GM12892 (cell line): ENCODE results near the gene HP.
"Not testable (repeated sequence)": the region's sequence is repeated elsewhere in the genome, so short reads cannot be mapped to it uniquely, and the experiment has no call there.

ENCODE experiments used
- DNase-seq: peaks from one replicate; pipeline ENCODE4 v3.0.0; 2011; ENCODE audit not compliant: insufficient read length
- FAIRE-seq: peaks from 2 replicates; lab custom pipeline; 2011; peaks lifted over from hg19 to GRCh38; lab: Jason Lieb, UNC
- POLR2A ChIP-seq: IDR thresholded peaks from 2 replicates; pipeline ENCODE4 v1.6.1; 2011; ENCODE audit warnings: low read depth, low read length, control low read depth
- POLR2AphosphoS5 ChIP-seq: IDR thresholded peaks from 2 replicates; pipeline ENCODE4 v1.6.1; 2011; ENCODE audit warnings: low read depth, low read length, control low read depth
- TAF1 ChIP-seq: IDR thresholded peaks from 2 replicates; pipeline ENCODE4 v1.6.1; 2011; ENCODE audit warnings: low read depth, mild to moderate bottlenecking, control low read depth, low read length, borderline replicate concordance

The HP gene

DNA sequence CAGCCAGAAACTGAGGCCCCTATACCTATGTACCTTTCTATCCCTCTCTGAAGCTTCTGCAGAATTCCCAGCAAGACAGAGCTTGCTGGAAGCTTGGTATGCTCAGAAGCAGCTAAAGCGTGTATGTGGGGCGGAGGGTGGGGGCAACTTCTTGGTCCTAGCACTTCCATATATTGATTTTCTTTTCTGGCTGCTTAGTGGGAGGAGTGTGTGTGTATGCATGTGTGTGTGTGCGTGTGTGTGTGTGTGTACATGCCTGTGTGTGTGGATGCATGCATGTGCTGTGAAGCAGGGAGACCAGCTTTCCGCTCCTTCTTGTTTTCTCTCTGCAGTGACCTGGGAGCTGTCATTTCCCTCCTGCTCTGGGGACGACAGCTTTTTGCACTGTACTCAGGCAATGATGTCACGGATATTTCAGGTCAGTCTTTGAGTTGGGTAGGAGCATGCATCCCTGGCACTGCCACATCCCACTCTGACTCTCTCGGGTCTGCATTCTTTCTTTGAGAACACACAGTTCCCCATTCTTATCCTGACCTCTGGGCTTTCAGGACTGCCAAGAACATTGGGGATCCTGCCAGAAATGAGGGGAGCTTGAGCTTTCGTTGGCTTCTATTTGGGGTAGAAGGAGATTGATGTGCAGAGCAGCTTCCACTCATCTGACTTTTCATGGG lies 19.4 kb downstream of the HP start:
- no peak for DNase-seq
- FAIRE-seq: no peak
- TF ChIP-seq POLR2AphosphoS5 (no peak), POLR2A (no peak), TAF1 (no peak)

DNA sequence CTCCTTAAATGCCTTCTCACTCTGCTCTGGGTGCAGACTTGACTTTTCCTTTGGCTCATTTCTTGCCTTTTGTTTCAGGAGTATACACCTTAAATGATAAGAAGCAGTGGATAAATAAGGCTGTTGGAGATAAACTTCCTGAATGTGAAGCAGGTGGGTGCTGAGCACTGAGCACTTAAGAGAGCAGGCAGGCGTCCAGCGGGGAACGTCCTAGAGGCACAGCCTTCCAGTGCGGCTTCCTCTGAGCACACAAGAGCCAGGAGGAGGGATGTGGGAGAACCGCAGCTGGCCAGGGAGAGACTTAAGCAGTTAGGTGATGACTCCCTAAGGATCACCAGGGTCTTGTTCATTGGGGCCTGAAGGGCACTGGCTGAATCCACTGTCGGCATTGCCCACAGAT lies 20.8 kb downstream of the HP start:
- not testable (repeated sequence) for FAIRE-seq

DNA sequence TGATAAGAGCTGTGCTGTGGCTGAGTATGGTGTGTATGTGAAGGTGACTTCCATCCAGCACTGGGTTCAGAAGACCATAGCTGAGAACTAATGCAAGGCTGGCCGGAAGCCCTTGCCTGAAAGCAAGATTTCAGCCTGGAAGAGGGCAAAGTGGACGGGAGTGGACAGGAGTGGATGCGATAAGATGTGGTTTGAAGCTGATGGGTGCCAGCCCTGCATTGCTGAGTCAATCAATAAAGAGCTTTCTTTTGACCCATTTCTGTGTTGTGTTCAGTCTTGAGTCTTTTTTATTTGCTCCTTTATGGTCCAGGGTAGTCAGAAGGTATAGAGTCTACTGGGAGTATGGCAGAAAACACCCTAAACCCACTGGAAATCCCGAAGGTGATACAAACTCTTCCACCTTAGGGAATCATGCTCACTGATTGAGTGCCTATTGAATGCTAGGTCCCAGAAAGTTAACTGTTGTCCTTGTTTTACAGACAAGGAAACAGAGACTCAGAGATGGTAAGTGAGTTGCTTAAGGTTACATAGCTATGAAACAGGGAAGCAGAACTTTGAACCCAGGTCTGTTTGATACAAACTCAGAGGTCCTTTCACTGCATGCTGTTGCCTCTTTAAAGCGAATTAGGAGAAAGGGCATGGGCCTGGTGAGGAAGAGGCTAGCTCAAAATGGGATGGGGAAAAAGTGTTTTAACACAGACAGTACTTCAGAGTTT lies 22.8 kb downstream of the HP start:
- not testable (repeated sequence) for DNase-seq, FAIRE-seq

More for the DNA sequence above, 20.8 kb downstream of the HP start:
- DNase-seq: not testable (repeated sequence)

DNA sequence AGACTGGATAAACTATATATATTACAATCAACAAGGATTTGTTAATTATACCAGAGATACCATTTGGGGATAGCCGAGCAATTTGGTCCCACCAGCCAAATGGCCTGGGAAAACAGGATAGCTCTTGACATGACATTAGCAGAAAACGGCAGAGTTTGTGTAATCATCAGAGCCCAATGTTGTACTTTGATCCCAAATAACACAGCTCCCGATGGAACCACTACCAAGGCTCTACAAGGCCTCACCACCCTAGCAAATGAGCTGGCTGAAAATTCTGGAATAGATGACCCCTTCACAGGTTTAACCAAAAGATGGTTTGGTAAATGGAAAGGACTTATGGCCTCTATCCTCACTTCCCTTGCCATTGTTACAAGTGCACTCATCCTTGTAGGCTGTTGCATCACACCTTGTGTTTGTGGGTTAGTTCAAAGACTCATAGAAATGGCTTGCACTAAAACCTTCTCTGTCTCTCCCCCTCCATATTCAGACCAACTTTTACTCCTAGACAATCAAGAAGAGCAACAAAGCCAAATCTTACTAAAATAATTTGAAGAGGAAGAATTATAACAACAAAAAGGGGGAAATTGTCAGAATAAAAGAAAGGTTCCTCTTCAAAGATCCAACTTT lies 29.6 kb downstream of the HP start:
- DNase-seq (no peak), FAIRE-seq (no peak)
- TF ChIP-seq POLR2AphosphoS5 (no peak), POLR2A (no peak), TAF1 (no peak)

DNA sequence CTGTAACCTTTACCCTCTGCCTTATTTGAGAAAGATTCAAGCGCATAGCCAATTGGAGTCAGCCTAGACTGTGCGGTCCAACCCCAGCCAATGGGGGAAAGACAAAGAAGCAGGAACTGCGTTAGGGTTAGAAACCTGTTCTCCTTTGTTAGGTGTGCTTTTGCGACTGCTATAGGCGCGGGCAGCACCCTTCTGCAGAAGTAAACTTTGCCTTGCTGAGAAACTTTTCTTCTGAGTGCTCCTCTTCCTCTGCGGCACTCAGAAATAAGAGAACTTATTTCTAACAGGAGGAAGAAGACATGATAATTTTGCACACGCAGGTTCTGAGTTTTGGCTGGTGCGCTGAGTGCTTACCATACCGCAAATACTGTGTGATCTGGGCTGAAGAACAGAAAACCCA lies 30.1 kb downstream of the HP start:
- no peak for DNase-seq
- no peak for FAIRE-seq
- no peak for TF ChIP-seq POLR2A
- no peak for TF ChIP-seq TAF1
- no peak for TF ChIP-seq POLR2AphosphoS5

DNA sequence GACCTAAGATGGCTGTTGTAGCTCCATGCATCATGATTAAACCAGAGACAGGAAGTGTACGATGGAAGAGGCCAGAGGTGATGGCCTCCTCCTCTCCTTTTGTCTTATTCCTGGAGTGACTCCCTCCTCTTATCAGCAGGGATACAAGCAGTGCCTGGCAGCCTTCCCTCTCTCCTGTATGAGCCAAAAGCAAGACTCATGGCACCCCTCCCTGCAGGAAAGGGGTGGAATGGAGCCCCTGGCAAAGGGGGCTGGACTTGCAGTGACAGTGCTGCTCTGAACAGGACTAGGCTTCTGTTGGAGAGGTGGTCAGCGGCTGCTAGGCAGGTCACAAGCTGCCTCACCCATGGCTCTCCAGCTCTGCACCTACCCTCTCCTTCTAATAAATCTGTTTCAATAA lies 30.7 kb downstream of the HP start:
- DNase-seq (no peak), FAIRE-seq (no peak)
- TF ChIP-seq POLR2A (no peak), POLR2AphosphoS5 (no peak), TAF1 (no peak)

DNA sequence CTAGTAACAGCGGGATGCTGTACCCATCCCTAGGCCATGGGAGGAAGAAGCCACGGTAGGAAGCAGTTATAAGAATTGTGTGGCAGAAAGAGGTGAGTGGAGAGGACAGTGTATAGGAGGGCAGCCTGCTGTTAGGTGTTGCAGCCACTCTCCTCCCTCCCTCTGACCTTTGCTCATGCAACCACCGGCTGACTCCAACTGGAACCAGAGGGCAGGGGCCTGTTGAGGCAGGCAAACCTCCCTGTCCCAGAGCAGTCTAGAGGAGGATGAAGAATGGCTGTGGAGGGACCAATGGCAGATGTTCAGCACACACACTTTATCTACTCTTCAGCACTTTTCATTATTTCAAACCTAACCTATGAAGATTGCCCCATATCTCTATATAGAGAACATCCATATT lies 36.9 kb downstream of the HP start:
- DNase-seq (no peak), FAIRE-seq (no peak)
- TF ChIP-seq TAF1 (no peak), POLR2A (no peak), POLR2AphosphoS5 (no peak)

DNA sequence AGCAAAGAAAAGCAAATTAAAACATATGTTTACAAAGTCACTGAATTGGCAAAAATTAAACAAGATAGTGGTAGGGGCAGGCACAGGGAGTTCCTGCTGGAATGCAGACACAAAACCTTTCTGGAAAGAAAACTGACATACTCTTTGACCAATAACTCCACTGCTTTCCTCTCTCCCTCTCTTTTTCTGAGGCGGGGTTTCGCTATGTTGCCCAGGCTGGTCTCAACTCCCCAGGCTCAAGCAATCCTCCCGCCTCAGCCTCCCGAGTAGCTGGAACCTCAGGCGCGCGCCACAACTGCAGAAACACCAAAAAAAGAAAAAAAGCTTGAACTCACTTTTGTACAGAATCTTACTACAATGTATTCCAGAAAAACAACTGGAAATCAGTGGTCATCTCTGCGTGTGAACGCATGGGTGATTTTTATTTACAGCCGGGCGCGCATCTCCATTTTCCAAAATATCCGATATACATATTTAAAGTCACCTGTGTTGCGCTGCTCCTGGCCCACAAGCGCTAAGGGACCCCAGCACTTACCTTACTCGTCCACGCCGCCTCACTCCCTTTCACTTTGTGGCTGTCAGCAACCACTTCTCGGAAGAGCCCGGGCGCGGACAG lies 38.6 kb downstream of the HP start:
- FAIRE-seq: no peak
- no peak for DNase-seq
- TF ChIP-seq TAF1 (no peak), POLR2AphosphoS5 (no peak), POLR2A (no peak)

DNA sequence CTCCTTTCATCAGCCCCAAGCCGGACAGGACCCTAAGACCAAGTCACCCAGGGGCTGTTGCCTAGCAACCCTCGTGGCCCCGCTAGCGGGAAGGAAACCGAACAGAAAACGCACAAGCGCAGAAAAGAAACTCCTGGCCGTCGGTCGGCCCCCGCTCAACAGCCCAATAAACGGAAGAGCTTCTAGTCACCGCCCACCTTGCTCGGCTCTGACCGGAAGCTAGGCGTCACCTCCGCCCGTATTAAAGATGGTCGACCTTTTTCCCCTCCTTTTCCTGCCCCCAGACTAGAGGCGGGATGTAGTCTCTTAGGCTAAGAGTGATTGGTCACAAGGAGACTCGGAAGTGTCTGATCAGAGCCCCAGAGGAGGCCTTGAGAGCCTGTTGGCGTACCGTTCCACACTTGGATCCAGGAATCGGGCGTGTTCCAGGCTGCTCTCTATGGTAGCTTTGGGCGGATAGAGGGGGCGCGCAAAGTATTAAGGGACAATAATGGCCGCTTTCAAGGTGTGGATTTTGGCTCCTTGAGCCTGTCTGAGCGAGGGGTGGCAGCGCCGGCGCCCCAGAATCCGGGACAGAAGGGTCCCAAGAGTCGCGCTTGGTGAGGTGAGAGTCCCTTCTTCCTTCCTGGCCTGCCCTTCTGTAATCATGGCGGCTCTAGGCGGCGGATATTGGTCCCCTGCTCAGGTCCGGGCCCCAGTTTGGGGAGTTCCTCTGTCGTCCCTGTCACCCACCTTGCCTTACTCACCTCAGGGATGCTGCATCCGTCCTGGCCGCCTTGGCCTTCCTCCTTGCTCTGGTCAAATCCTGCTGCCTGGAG lies 39.4 kb downstream of the HP start, which contains the start of the genes DHX38 and TXNL4B:
Gene DHX38 (plus strand): TSS at position 400 of the 818 bp plus-strand sequence. CDS start 2,311 bp downstream, outside the sequence.
Gene TXNL4B (minus strand): TSS at position 173 of the 818 bp plus-strand sequence. CDS start 2,871 bp downstream, outside the sequence.
- DNase-seq (peak; percentile 95), FAIRE-seq (peak; percentile 67)
- TF ChIP-seq POLR2A (peak; percentile 85), POLR2AphosphoS5 (peak; percentile 92), TAF1 (peak; percentile 85; the same call in 1 of the 2 replicates)

DNA sequence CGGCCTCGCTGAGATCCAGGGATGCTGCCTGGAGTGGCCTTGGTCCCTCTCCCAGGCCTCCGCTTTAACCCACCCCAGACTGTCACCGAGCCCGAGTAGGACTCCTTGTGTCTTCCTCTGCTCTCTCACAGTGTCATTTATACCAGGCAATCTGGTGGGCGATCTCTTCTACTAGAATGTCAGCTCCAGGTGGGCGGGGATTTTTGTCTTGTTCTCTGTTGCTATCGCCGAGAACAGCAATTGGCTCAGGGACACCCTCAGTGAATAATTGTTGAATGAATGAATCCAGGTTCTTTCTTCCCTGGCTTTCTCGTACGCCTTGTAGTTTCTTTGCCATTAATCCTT lies 39.9 kb downstream of the HP start:
- TF ChIP-seq POLR2A (no peak), POLR2AphosphoS5 (no peak), TAF1 (no peak)
- DNase-seq: no peak
- no peak for FAIRE-seq

DNA sequence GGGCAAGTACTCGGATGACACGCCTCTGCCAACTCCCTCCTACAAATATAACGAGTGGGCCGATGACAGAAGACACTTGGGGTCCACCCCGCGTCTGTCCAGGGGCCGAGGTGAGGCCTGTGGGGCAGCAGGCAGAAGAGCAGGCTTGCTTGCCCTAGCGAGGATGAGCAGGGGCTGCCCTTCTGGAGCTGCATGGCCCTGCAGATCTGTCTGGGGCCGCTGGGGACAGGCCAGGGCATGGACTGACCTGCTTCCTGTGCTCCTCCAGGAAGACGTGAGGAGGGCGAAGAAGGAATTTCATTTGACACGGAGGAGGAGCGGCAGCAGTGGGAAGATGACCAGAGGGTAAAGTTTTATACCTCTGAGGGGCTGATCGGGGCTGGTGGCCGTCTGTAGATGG lies 44.6 kb downstream of the HP start:
- TF ChIP-seq POLR2A (no peak), TAF1 (no peak), POLR2AphosphoS5 (no peak)
- FAIRE-seq (no peak), DNase-seq (no peak)
